ENCODE results near the gene SOX30.

- TF ChIP-seq, protein P1, sequence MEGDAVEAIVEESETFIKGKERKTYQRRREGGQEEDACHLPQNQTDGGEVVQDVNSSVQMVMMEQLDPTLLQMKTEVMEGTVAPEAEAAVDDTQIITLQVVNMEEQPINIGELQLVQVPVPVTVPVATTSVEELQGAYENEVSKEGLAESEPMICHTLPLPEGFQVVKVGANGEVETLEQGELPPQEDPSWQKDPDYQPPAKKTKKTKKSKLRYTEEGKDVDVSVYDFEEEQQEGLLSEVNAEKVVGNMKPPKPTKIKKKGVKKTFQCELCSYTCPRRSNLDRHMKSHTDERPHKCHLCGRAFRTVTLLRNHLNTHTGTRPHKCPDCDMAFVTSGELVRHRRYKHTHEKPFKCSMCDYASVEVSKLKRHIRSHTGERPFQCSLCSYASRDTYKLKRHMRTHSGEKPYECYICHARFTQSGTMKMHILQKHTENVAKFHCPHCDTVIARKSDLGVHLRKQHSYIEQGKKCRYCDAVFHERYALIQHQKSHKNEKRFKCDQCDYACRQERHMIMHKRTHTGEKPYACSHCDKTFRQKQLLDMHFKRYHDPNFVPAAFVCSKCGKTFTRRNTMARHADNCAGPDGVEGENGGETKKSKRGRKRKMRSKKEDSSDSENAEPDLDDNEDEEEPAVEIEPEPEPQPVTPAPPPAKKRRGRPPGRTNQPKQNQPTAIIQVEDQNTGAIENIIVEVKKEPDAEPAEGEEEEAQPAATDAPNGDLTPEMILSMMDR (IDR thresholded peaks at IDR 0.05) = no peak
- no peak for TF ChIP-seq EZH2 (IDR thresholded peaks at IDR 0.05)
- no peak for TF ChIP-seq EZH2phosphoT487 (IDR thresholded peaks at IDR 0.05)
Observed at GRCh38 chr5:157610990-157611389, 41.2 kb downstream of the SOX30 start.
